CD14-positive monocyte (primary cell): ENCODE data around the gene HNRNPAB. TPM values are rescaled to one million over a fixed set of nuclear protein-coding genes. Genes with fewer than 3 reads are reported as not detected.

Source experiments
- DNase-seq, 3 donors: peaks; one replicate each; pipeline ENCODE4 v3.0.0-alpha.2; 2011 to 2022
- H2AFZ ChIP-seq: 2 replicates; pipeline ENCODE4 v1.6.0; 2012; ENCODE audit warnings: mild to moderate bottlenecking, low read depth, low read length, inconsistent platforms; ENCODE audit not compliant: insufficient read depth, poor library complexity, severe bottlenecking
- H3K27ac ChIP-seq, 2 donors: 1 replicate in 1 of 2; 2 replicates in 1 of 2; pipeline ENCODE4 v1.5.1; 2012 to 2013; ENCODE audit warnings: low read length in 2 of 2, control low read depth in 1 of 2, inconsistent platforms in 1 of 2, low read depth in 1 of 2, mild to moderate bottlenecking in 1 of 2
- H3K27me3 ChIP-seq, 2 donors: one replicate each; pipeline versions ENCODE4 v1.6.0 to v1.6.1; 2011 to 2013; ENCODE audit warnings: low read length in 2 of 2; ENCODE audit not compliant: control insufficient read depth in 2 of 2, insufficient read depth in 2 of 2
- H3K36me3 ChIP-seq, 2 donors: replicated peaks in 1 of 2; 1 replicate in 1 of 2; 2 replicates in 1 of 2; pipeline versions ENCODE4 v1.5.1 to v1.6.1; 2012 to 2013; ENCODE audit warnings: low read length in 2 of 2, control low read depth in 1 of 2, inconsistent platforms in 1 of 2, mild to moderate bottlenecking in 1 of 2; ENCODE audit not compliant: insufficient read depth in 2 of 2, control insufficient read depth in 1 of 2
- H3K4me1 ChIP-seq, 2 donors: 1 replicate in 1 of 2; 2 replicates in 1 of 2; pipeline versions ENCODE4 v1.5.1 to v1.6.1; 2012 to 2013; ENCODE audit warnings: low read length in 2 of 2, control low read depth in 1 of 2, inconsistent platforms in 1 of 2, mild to moderate bottlenecking in 1 of 2, moderate library complexity in 1 of 2; ENCODE audit not compliant: insufficient read depth in 2 of 2, control insufficient read depth in 1 of 2
- H3K4me2 ChIP-seq: replicated peaks from 2 replicates; pipeline ENCODE3; 2012; ENCODE audit warnings: low read length, moderate library complexity, mild to moderate bottlenecking; ENCODE audit not compliant: poor library complexity, severe bottlenecking; ENCODE audit errors: extremely low read depth
- H3K4me3 ChIP-seq, 3 experiments: fragments of 200-600 bp in 1 of 3; sonication (generic) in 1 of 3; replicated peaks in 1 of 3; 1 replicate in 2 of 3; 2 replicates in 1 of 3; pipeline ENCODE4 v1.5.1; 2011 to 2013; ENCODE audit warnings: low read length in 3 of 3, mild to moderate bottlenecking in 3 of 3, control low read depth in 2 of 3, low read depth in 2 of 3, inconsistent platforms in 1 of 3, moderate library complexity in 1 of 3
- H3K79me2 ChIP-seq: 2 replicates; pipeline ENCODE4 v1.6.0; 2012; ENCODE audit warnings: mild to moderate bottlenecking, control low read depth, inconsistent platforms, low read length, moderate library complexity; ENCODE audit not compliant: insufficient read depth
- H3K9ac ChIP-seq: 2 replicates; pipeline ENCODE4 v1.6.0; 2017; ENCODE audit warnings: low read length, mild to moderate bottlenecking; ENCODE audit not compliant: insufficient read depth, poor library complexity, severe bottlenecking
- H3K9me3 ChIP-seq, 2 donors: replicated peaks in 1 of 2; 1 replicate in 1 of 2; 2 replicates in 1 of 2; pipeline versions ENCODE4 v1.5.1 to v1.6.1; 2012 to 2013; ENCODE audit warnings: low read length in 2 of 2, control low read depth in 1 of 2; ENCODE audit not compliant: control insufficient read depth in 1 of 2, insufficient read depth in 1 of 2
- H4K20me1 ChIP-seq: 2 replicates; pipeline ENCODE4 v1.6.0; 2012; ENCODE audit warnings: mild to moderate bottlenecking, low read length, control low read depth, moderate library complexity; ENCODE audit not compliant: insufficient read depth
- H3K27ac Mint-ChIP-seq, 7 donors: one replicate each; pipeline ENCODE4 v1.8.0; 2020; ENCODE audit warnings: mild to moderate bottlenecking in 7 of 7, mixed read lengths in 7 of 7, moderate library complexity in 6 of 7, inconsistent platforms in 2 of 7
- H3K27me3 Mint-ChIP-seq, 3 donors: one replicate each; pipeline ENCODE4 v1.8.0; 2021 to 2022; ENCODE audit warnings: low read depth in 3 of 3, mild to moderate bottlenecking in 3 of 3, mixed read lengths in 3 of 3, moderate library complexity in 3 of 3, inconsistent platforms in 1 of 3
- H3K36me3 Mint-ChIP-seq, 2 donors: one replicate each; pipeline ENCODE4 v1.8.0; 2020; ENCODE audit warnings: mixed read lengths in 2 of 2, inconsistent platforms in 1 of 2, mild to moderate bottlenecking in 1 of 2
- H3K4me1 Mint-ChIP-seq: one replicate; pipeline ENCODE4 v1.8.0; 2020; ENCODE audit warnings: mild to moderate bottlenecking, mixed read lengths
- H3K4me3 Mint-ChIP-seq, 2 donors: one replicate each; pipeline ENCODE4 v1.8.0; 2020; ENCODE audit warnings: mild to moderate bottlenecking in 2 of 2, mixed read lengths in 2 of 2, moderate library complexity in 1 of 2
- H3K9me3 Mint-ChIP-seq, 7 donors: one replicate each; pipeline ENCODE4 v1.8.0; 2020 to 2022; ENCODE audit warnings: mixed read lengths in 7 of 7, mild to moderate bottlenecking in 6 of 7, moderate library complexity in 6 of 7, inconsistent platforms in 2 of 7
- CTCF ChIP-seq: fragments of 200-600 bp; IDR thresholded peaks from one replicate; pipeline ENCODE4 v1.8.0; 2022; ENCODE audit warnings: antibody characterized with exemption, mild to moderate bottlenecking
- WGBS: methylation state at CpG from one replicate; pipeline ENCODE4 v1.1.5; 2013; ENCODE audit warnings: missing lambda C conversion rate; ENCODE audit not compliant: insufficient coverage; 5-methylcytosine and 5-hydroxymethylcytosine counted together
- intact Hi-C, 2 donors: fragments of 100-400 bp; cut with micrococcal nuclease; formaldehyde crosslinking; loops; one replicate each; pipeline versions ENCODE4 v1.15.0 to v1.15.1; 2023
- polyA plus RNA-seq, 3 donors: library from polyadenylated mRNA; depleted of rRNA in 1 of 3; unstranded in 2 of 3; stranded (reverse) in 1 of 3; fragments of 300-500 nt in 2 of 3; fragments of >200 nt in 1 of 3; fragmentation: Illumina TruSeq in 2 of 3; gene quantifications; 1 replicate in 2 of 3; 2 replicates in 1 of 3; pipeline ENCODE4 v1.2.3, GENCODE V29; 2012 to 2021

HNRNPAB gene
- polyA plus RNA-seq, 3 donors = 44.8 to 59.4 (median 54.2) TPM

GRCh38 chr5:178216779-178217178 is 12.4 kb downstream of the HNRNPAB start:
- Histone ChIP-seq H3K79me2 (peaks cover 28% of the 10 kb centered on the region), H4K20me1 (peaks cover 82% of the 10 kb centered on the region), H3K9me3 (no peaks in the 10 kb centered on the region), H3K36me3 (peaks cover 62 to 95% of the 10 kb centered on the region in 2 donors), H2AFZ (no peak overlapping the region), H3K9ac (no peak overlapping the region), H3K4me1 (peaks cover 25 to 35% of the 10 kb centered on the region in 2 donors), H3K27ac (peak overlapping the region; percentile 3 to 22), H3K4me3 (no peak overlapping the region), H3K4me2 (no peak overlapping the region), H3K27me3 (no peaks in the 10 kb centered on the region)
- TF ChIP-seq CTCF = no peak
- Mint-ChIP-seq H3K4me3 (no peak overlapping the region), H3K9me3 (peaks cover 0 to 5% (median 0%) of the 10 kb centered on the region in 7 donors), H3K27ac (peak overlapping the region in 4 of 7 donors; percentile 21 to 73 (median 40)), H3K36me3 (peaks cover 69 to 92% of the 10 kb centered on the region in 2 donors), H3K27me3 (peaks cover 0 to 1% (median 1%) of the 10 kb centered on the region in 3 donors), H3K4me1 (peaks cover 36% of the 10 kb centered on the region)
- intact Hi-C loops = no loop called here
- no peak for DNase-seq
- no CpG with 5 or more reads among the region's 3 CpGs for WGBS

DNA sequence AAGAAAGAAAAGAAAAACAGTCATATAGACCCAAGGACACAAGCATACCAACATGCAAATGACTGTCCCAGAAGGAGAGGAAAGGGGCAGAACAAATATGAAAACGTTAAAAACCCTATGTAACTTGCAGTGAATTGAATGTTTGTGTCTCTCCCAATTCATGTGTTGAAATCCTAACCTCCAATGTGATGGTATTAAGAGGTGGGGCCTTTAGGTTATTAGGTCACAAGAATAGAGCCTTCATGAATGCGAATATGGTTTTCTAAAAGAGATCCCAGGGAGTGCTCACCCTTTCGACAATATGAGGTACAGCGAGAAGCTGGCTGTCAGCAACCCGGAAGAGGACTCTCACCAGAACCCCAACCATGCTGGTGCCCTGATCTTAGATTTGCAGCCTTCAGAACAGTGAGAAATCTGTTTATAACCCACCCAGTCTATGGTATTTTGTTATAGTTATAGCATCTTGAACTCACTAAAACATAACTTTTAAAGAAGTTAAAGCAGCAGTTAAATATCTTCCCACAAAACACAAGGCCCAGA is 14.0 kb downstream of the HNRNPAB start:
- no peak overlapping the region for H2AFZ ChIP-seq
- peaks cover 19% of the 10 kb centered on the region for H3K79me2 ChIP-seq
- no peak overlapping the region for H3K4me3 ChIP-seq
- Mint-ChIP-seq H3K27me3 (peaks cover 0 to 3% (median 1%) of the 10 kb centered on the region in 3 donors), H3K27ac (peak overlapping the region in 3 of 7 donors; percentile 41 to 65 (median 41)), H3K36me3 (peaks cover 62 to 91% of the 10 kb centered on the region in 2 donors), H3K4me3 (no peak overlapping the region), H3K9me3 (peaks cover 0 to 5% (median 0%) of the 10 kb centered on the region in 7 donors), H3K4me1 (peaks cover 46% of the 10 kb centered on the region)
- peaks cover 28 to 41% of the 10 kb centered on the region in 2 donors for H3K4me1 ChIP-seq
- no peak overlapping the region for H3K9ac ChIP-seq
- H3K27ac ChIP-seq = no peak overlapping the region
- no peak overlapping the region for H3K4me2 ChIP-seq
- no peaks in the 10 kb centered on the region for H3K27me3 ChIP-seq
- H3K36me3 ChIP-seq = peaks cover 56 to 95% of the 10 kb centered on the region in 2 donors
- no peaks in the 10 kb centered on the region for H3K9me3 ChIP-seq
- WGBS = no CpG with 5 or more reads among the region's 5 CpGs
- no peak for DNase-seq
- no peak for TF ChIP-seq CTCF
- intact Hi-C loops = no loop called here
- peaks cover 81% of the 10 kb centered on the region for H4K20me1 ChIP-seq
